Stimulated activated CD8-positive, alpha-beta memory T cell treated with anti-CD3 and anti-CD28 coated beads, Interleukin-15, amount 100 ng/mL, for 48 hours (primary cell): ENCODE data around the gene MT1A.
"Not testable (repeated sequence)": the region's sequence is repeated elsewhere in the genome, so short reads cannot be mapped to it uniquely, and the experiment has no call there.

ENCODE experiments used
- DNase-seq, 2 donors: peaks; one replicate each; pipeline ENCODE4 v3.0.0-alpha.2; 2020; ENCODE audit warnings: low read depth in 2 of 2

The MT1A gene

GRCh38 chr16:56657555-56658326, 19.3 kb downstream of the MT1A start, which contains the start of gene MT1F:
Gene MT1F, plus strand, starts transcription at chr16:56657959. Its CDS starts 100 bp downstream, at chr16:56658059.
- DNase-seq = peak; percentile 60 to 69

- no peak for DNase-seq
Measured at GRCh38 chr16:56658327-56658875, 19.9 kb downstream of the MT1A start.

- DNase-seq = peak in 1 of 2 donors; percentile 36
Measured at GRCh38 chr16:56662357-56663354, 24.2 kb downstream of the MT1A start.

- no peak for DNase-seq
Measured at GRCh38 chr16:56664506-56664905, 26.0 kb downstream of the MT1A start.

- DNase-seq = not testable (repeated sequence)
Measured at GRCh38 chr16:56665286-56666261, 27.1 kb downstream of the MT1A start.

GRCh38 chr16:56667581-56668571, 29.4 kb downstream of the MT1A start, which contains the start of gene MT1G:
Gene MT1G, minus strand, starts transcription at chr16:56668065. Its CDS starts 72 bp downstream, at chr16:56667993.
- peak; percentile 39 to 55 for DNase-seq

- DNase-seq = peak; percentile 41 to 52
Measured at GRCh38 chr16:56669005-56669839, 30.8 kb downstream of the MT1A start, which contains the start of gene MT1H. Gene MT1H, plus strand, starts transcription at chr16:56669814. Its CDS starts 71 bp downstream, at chr16:56669885.

- DNase-seq = no peak
Measured at GRCh38 chr16:56669840-56670619, 31.6 kb downstream of the MT1A start.

GRCh38 chr16:56670620-56670934, 32.1 kb downstream of the MT1A start:
- no peak for DNase-seq

GRCh38 chr16:56671691-56672090, 33.2 kb downstream of the MT1A start:
- DNase-seq = not testable (repeated sequence)

GRCh38 chr16:56672171-56672570, 33.7 kb downstream of the MT1A start:
- DNase-seq = not testable (repeated sequence)

- no peak for DNase-seq
Measured at GRCh38 chr16:56672761-56673536, 34.5 kb downstream of the MT1A start.

GRCh38 chr16:56673921-56674320, 35.5 kb downstream of the MT1A start:
- no peak for DNase-seq

- DNase-seq = not testable (repeated sequence)
Measured at GRCh38 chr16:56674570-56674969, 36.1 kb downstream of the MT1A start.

- DNase-seq = peak; percentile 61
Measured at GRCh38 chr16:56675685-56676210, 37.3 kb downstream of the MT1A start.

GRCh38 chr16:56677474-56677873, 39.0 kb downstream of the MT1A start:
- DNase-seq = no peak
